HG03045 (cell line): ENCODE data around the gene MB.
"Not testable (repeated sequence)": the region's sequence is repeated elsewhere in the genome, so short reads cannot be mapped to it uniquely, and the experiment has no call there.

Source experiments
- ATAC-seq: cut with Tn5 transposase; IDR thresholded peaks from one replicate; pipeline ENCODE4 v1.9.1; 2021; ENCODE audit warnings: mild to moderate bottlenecking, moderate library complexity; ENCODE audit not compliant: unreplicated experiment

MB gene

GRCh38 chr22:35638001-35638400 is 20.9 kb upstream of the MB start:
- no peak for ATAC-seq

GRCh38 chr22:35637254-35637653 is 20.1 kb upstream of the MB start:
- no peak for ATAC-seq

- no peak for ATAC-seq
Observed at GRCh38 chr22:35634943-35635540, 17.9 kb upstream of the MB start.

- no peak for ATAC-seq
Observed at GRCh38 chr22:35634015-35634414, 16.9 kb upstream of the MB start.

GRCh38 chr22:35633520-35633919 is 16.4 kb upstream of the MB start:
- ATAC-seq: no peak

- no peak for ATAC-seq
Observed at GRCh38 chr22:35632935-35633334, 15.8 kb upstream of the MB start.

GRCh38 chr22:35631597-35631996 is 14.5 kb upstream of the MB start:
- no peak for ATAC-seq

GRCh38 chr22:35630891-35631290 is 13.8 kb upstream of the MB start:
- ATAC-seq: no peak

GRCh38 chr22:35630387-35630793 is 13.3 kb upstream of the MB start:
- ATAC-seq: no peak

- ATAC-seq: no peak
Observed at GRCh38 chr22:35629406-35630216, 12.5 kb upstream of the MB start.

GRCh38 chr22:35628732-35629131 is 11.6 kb upstream of the MB start:
- ATAC-seq: no peak

GRCh38 chr22:35627267-35628041 is 10.3 kb upstream of the MB start:
- no peak for ATAC-seq

GRCh38 chr22:35625763-35626432 is 8.8 kb upstream of the MB start:
- no peak for ATAC-seq

- no peak for ATAC-seq
Observed at GRCh38 chr22:35624547-35624946, 7.4 kb upstream of the MB start.

GRCh38 chr22:35623885-35624284 is 6.8 kb upstream of the MB start:
- not testable (repeated sequence) for ATAC-seq

- ATAC-seq: no peak
Observed at GRCh38 chr22:35622191-35622913, 5.2 kb upstream of the MB start.

GRCh38 chr22:35621451-35621850 is 4.3 kb upstream of the MB start:
- no peak for ATAC-seq

GRCh38 chr22:35620624-35621251 is 3.6 kb upstream of the MB start:
- no peak for ATAC-seq

- ATAC-seq: no peak
Observed at GRCh38 chr22:35619336-35620094, 2.4 kb upstream of the MB start.
